Sigmoid colon (tissue), 7 donors: Measurements from ENCODE around the gene NT5DC1. TPM values are rescaled to one million over a fixed set of nuclear protein-coding genes. Genes with fewer than 3 reads are reported as not detected.
A peak's percentile ranks its signal among the peaks of the same experiment; 100 is the strongest.

Experiments
- DNase-seq: peaks from one replicate; pipeline ENCODE4 v3.0.0-alpha.2; 2019
- H3K27ac ChIP-seq, 4 donors: fragments of 200-600 bp; sonication (generic); one replicate each; pipeline ENCODE4 v1.5.1; 2016 to 2019; ENCODE audit warnings: mild to moderate bottlenecking in 1 of 4
- H3K27me3 ChIP-seq, 3 donors: fragments of 200-600 bp; sonication (generic); one replicate each; pipeline ENCODE4 v1.5.1; 2019; ENCODE audit warnings: mild to moderate bottlenecking in 1 of 3
- H3K36me3 ChIP-seq, 4 donors: fragments of 200-600 bp; sonication (generic); one replicate each; pipeline ENCODE4 v1.5.1; 2016 to 2019
- H3K4me1 ChIP-seq, 4 donors: fragments of 200-600 bp; sonication (generic); one replicate each; pipeline ENCODE4 v1.5.1; 2017 to 2019
- H3K4me3 ChIP-seq, 4 donors: fragments of 200-600 bp; sonication (generic); one replicate each; pipeline ENCODE4 v1.5.1; 2017 to 2019; ENCODE audit warnings: mild to moderate bottlenecking in 2 of 4, moderate library complexity in 1 of 4
- H3K9me3 ChIP-seq, 4 donors: fragments of 200-600 bp in 3 of 4; sonication (generic) in 3 of 4; one replicate each; pipeline versions ENCODE4 v1.5.1 to v1.6.1; 2013 to 2019
- EP300 ChIP-seq, 4 donors: sonication (generic); formaldehyde crosslinking; IDR thresholded peaks; one replicate each; pipeline ENCODE4 v1.6.1; 2017; ENCODE audit warnings: antibody characterized with exemption in 4 of 4
- POLR2A ChIP-seq, 2 donors: fragments of 450-650 bp; IDR thresholded peaks; one replicate each; pipeline ENCODE4 v1.6.1; 2016; ENCODE audit warnings: antibody characterized with exemption in 2 of 2, mild to moderate bottlenecking in 2 of 2, moderate library complexity in 2 of 2
- POLR2AphosphoS5 ChIP-seq, 4 donors: sonication (generic); formaldehyde crosslinking; IDR thresholded peaks; one replicate each; pipeline ENCODE4 v1.6.1; 2017; ENCODE audit warnings: antibody characterized with exemption in 4 of 4
- WGBS, 2 donors: extraction: QIAGEN DNeasy Blood & Tissue Kit; methylation state at CpG; one replicate each; pipeline ENCODE4 v1.1.7; 2013; 5-methylcytosine and 5-hydroxymethylcytosine counted together
- intact Hi-C: fragments of 100-400 bp; cut with DNase I; formaldehyde crosslinking; loops from one replicate; pipeline ENCODE4 v1.15.1; 2023
- polyA plus RNA-seq, 3 donors: library from polyadenylated mRNA; stranded (reverse); fragments of 200-250 nt; gene quantifications; one replicate each; pipeline ENCODE4 v1.2.3, GENCODE V29; 2013
- total RNA-seq, 4 donors: library from RNA; depleted of rRNA; stranded (reverse); fragments of >200 nt; gene quantifications; one replicate each; pipeline ENCODE4 v1.1.0, GENCODE V29; 2016
- TF ChIP-seq, protein P1 (sequence below), 4 experiments: fragments of 450-650 bp in 3 of 4; fragments of 200-600 bp in 1 of 4; IDR thresholded peaks; one replicate each; pipeline ENCODE4 v1.5.1; 2016 to 2019; ENCODE audit warnings: antibody characterized with exemption in 4 of 4, mild to moderate bottlenecking in 3 of 4, moderate library complexity in 2 of 4
- donor health status: healthy with polysubstance abuse.
- donor health status: Bipolar disorder and iron deficiency.
- donor health status: healthy.

Gene NT5DC1
- total and polyA plus RNA-seq, 7 donors = 8.2 to 21.7 (median 9.9) TPM

DNA sequence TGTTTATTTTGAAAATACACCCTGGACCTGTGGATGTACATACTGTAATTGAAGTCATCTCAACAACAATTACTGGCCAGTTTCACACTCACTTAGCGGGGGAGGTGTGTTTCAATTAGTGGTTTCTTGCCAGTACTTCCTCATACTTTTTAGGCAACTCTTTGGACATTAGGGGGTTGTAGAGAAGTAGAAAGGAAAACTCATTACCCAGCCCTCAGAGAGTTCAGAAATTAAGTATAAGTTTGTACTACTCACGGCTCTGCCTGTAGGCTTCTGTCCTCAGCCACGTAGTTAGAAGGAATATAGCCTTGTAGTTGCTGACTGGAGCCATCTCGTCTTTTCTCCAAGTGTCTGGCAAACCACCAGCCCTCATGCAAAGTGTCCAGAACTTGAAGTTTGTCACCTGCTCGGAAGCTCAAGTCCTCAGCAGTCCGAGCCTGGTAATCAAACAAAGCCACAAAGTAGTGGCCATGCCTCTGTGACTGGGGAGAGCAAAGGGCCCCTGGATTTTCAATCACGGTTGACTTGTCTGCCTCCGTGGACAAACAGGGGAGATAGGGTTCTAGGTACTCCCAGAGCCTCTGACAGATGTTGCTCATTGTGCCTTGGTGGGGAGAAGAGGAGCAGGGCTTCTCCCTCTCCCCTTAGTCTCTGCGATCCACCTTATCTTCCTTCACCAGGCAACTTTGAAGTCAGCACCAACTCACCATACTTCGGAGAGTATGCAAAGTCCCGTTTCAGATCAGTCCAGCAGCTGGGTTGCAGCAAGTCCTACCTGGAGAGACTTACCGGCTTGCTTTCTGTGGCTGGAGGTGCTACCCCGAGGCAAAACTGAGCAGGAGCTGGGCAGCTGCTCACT, 40.7 kb upstream of the NT5DC1 start:
- H3K36me3 ChIP-seq = no peaks in the 10 kb centered on the region
- intact Hi-C loops = no loop called here
- WGBS, 2 donors = 14 to 62% methylated on average over 13 of the region's 13 CpGs
- peak overlapping the region in 3 of 4 donors; percentile 35 to 47 (median 41) for H3K27ac ChIP-seq
- peak overlapping the region in 3 of 4 donors; percentile 16 to 26 (median 17) for H3K4me3 ChIP-seq
- DNase-seq = no peak
- H3K9me3 ChIP-seq = no peaks in the 10 kb centered on the region
- no peaks in the 10 kb centered on the region for H3K27me3 ChIP-seq
- no peak for TF ChIP-seq POLR2A (IDR thresholded peaks at IDR 0.05)
- TF ChIP-seq, protein P1, sequence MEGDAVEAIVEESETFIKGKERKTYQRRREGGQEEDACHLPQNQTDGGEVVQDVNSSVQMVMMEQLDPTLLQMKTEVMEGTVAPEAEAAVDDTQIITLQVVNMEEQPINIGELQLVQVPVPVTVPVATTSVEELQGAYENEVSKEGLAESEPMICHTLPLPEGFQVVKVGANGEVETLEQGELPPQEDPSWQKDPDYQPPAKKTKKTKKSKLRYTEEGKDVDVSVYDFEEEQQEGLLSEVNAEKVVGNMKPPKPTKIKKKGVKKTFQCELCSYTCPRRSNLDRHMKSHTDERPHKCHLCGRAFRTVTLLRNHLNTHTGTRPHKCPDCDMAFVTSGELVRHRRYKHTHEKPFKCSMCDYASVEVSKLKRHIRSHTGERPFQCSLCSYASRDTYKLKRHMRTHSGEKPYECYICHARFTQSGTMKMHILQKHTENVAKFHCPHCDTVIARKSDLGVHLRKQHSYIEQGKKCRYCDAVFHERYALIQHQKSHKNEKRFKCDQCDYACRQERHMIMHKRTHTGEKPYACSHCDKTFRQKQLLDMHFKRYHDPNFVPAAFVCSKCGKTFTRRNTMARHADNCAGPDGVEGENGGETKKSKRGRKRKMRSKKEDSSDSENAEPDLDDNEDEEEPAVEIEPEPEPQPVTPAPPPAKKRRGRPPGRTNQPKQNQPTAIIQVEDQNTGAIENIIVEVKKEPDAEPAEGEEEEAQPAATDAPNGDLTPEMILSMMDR (IDR thresholded peaks at IDR 0.05) = no peak
- no peak for TF ChIP-seq EP300 (IDR thresholded peaks at IDR 0.05)
- TF ChIP-seq POLR2AphosphoS5 (IDR thresholded peaks at IDR 0.05) = no peak
- H3K4me1 ChIP-seq = no peaks in the 10 kb centered on the region

DNA sequence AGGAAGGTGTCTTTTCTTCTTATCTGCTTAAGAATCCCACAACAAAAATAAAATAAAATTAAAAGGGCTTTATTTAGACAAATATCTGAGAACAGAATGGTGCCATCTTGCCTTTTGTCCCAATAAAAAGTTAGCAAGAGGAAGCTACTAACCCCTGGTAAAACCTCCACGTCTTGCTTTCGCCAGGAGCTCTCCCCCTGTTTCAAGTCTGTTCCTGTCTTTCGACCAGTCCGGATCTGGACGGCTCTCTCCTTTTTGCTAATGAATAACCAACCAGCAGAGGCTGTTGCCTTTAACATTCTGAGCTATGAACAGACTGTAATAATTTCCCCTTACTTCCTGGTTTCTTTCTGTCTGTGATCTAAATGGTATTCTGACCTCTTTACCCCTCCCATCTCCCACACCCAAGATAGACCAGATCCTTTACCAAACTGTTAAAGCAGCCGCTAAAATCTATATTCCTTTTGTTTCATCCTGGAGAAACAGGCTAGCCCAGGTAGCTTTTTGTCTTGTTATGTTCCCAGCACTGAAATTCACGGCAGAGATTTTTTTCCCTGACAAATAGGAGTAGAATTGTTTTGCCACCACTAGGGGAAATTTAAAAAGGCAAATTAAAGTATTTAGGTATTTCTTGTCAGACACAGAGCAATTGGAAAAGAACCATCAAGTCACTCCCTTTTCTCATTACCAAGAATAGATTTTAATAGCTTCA, 39.9 kb upstream of the NT5DC1 start, which contains the start of gene FRK:
Gene FRK, minus strand, starts transcription at position 320 of the 712 bp plus-strand sequence. CDS start 580 bp downstream, outside the sequence.
- WGBS, 2 donors = 17 to 65% methylated on average over 7 of the region's 7 CpGs
- H3K9me3 ChIP-seq = no peaks in the 10 kb centered on the region
- H3K4me3 ChIP-seq = peak within 1 kb of the TSS in 3 of 4 donors; percentile 16 to 26 (median 17)
- no peaks in the 10 kb centered on the region for H3K4me1 ChIP-seq
- H3K27me3 ChIP-seq = no peaks in the 10 kb centered on the region
- intact Hi-C loops = no loop called here
- DNase-seq = no peak
- no peak for TF ChIP-seq EP300 (IDR thresholded peaks at IDR 0.05)
- TF ChIP-seq POLR2AphosphoS5 (IDR thresholded peaks at IDR 0.05) = no peak
- TF ChIP-seq, protein P1 (IDR thresholded peaks at IDR 0.05) = peak in 1 of 4 experiments; percentile 33
- peak in 1 of 2 donors; percentile 28 for TF ChIP-seq POLR2A (IDR thresholded peaks at IDR 0.05)
- H3K36me3 ChIP-seq = no peaks in the 10 kb centered on the region
- peak within 1 kb of the TSS in 3 of 4 donors; percentile 35 to 47 (median 41) for H3K27ac ChIP-seq

DNA sequence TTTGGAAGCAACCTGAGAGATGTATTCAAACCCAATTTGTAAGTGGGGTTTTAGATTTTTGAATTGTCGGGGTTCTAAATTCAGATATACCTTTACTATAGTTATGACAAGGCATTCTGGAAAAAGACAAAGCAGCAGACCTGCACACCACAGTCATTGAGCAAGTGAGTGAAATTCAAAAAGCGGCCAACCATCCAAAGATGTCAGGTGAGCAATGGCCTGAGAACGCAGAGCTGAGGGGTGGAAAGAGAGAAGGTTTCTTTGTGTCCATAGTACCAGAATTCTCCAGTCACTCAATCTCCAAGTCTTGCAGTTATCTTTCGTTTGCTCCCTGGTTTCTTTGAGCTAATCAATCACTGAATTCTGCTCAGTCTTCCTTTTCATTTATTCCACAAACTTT, 38.2 kb upstream of the NT5DC1 start:
- no peak overlapping the region for H3K4me3 ChIP-seq
- H3K27me3 ChIP-seq = no peaks in the 10 kb centered on the region
- H3K27ac ChIP-seq = no peak overlapping the region
- no peak for TF ChIP-seq POLR2A (IDR thresholded peaks at IDR 0.05)
- intact Hi-C loops = no loop called here
- H3K36me3 ChIP-seq = no peaks in the 10 kb centered on the region
- DNase-seq = no peak
- WGBS, 2 donors = 89 to 90% methylated on average over 4 of the region's 4 CpGs
- H3K4me1 ChIP-seq = no peaks in the 10 kb centered on the region
- H3K9me3 ChIP-seq = no peaks in the 10 kb centered on the region

DNA sequence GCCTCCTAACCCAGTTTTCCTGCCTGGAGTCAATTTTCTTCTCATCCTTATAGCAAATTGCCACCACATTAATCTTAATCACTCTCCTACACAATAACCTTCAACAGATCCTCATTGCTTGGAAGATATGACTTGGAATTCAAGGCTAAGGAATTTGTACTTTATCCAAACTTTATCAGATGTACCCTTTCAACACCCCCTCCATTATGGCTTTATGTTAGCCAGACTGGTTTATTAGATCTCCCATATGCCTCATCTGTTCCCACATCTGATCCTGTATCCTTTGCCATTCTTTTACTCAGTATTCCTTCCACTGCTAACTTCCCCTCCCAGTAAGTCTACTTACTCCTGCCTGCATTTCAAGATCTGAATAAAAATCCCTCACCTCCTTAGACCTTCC, 36.0 kb upstream of the NT5DC1 start:
- no peaks in the 10 kb centered on the region for H3K36me3 ChIP-seq
- H3K4me1 ChIP-seq = no peaks in the 10 kb centered on the region
- intact Hi-C loops = no loop called here

More for the DNA sequence above, 36.0 kb upstream of the NT5DC1 start:
- no peak for DNase-seq
- H3K9me3 ChIP-seq = no peaks in the 10 kb centered on the region
- H3K27ac ChIP-seq = no peak overlapping the region
- H3K4me3 ChIP-seq = no peak overlapping the region
- no peak for TF ChIP-seq EP300 (IDR thresholded peaks at IDR 0.05)
- no peak for TF ChIP-seq POLR2A (IDR thresholded peaks at IDR 0.05)
- no peak for TF ChIP-seq POLR2AphosphoS5 (IDR thresholded peaks at IDR 0.05)
- TF ChIP-seq, protein P1 (IDR thresholded peaks at IDR 0.05) = no peak
- no peaks in the 10 kb centered on the region for H3K27me3 ChIP-seq
